ENCODE measurements around the gene PRODH. TPM values are rescaled to one million over a fixed set of nuclear protein-coding genes. Genes with fewer than 3 reads are reported as not detected.
"Not testable (repeated sequence)": the region's sequence is repeated elsewhere in the genome, so short reads cannot be mapped to it uniquely, and the experiment has no call there.

PRODH gene
- total RNA-seq, 1 donor from 2014 or later = 7.6 TPM

GRCh38 chr22:18968011-18968749 lies 32.1 kb upstream of the PRODH start:
- DNase-seq = peak; percentile 75

GRCh38 chr22:18967391-18968010 lies 31.4 kb upstream of the PRODH start:
- peak; percentile 49 for DNase-seq

- DNase-seq = no peak
Observed at GRCh38 chr22:18966748-18967147, 30.7 kb upstream of the PRODH start.

GRCh38 chr22:18965526-18966421 lies 29.7 kb upstream of the PRODH start:
- no peak for DNase-seq

- peak; percentile 38 for DNase-seq
Observed at GRCh38 chr22:18964501-18965265, 28.6 kb upstream of the PRODH start.

GRCh38 chr22:18964051-18964450 lies 28.0 kb upstream of the PRODH start:
- DNase-seq = not testable (repeated sequence)

- DNase-seq = no peak
Observed at GRCh38 chr22:18962308-18962635, 26.2 kb upstream of the PRODH start.

- not testable (repeated sequence) for DNase-seq
Observed at GRCh38 chr22:18961632-18962307, 25.7 kb upstream of the PRODH start.

- DNase-seq = not testable (repeated sequence)
Observed at GRCh38 chr22:18961201-18961600, 25.1 kb upstream of the PRODH start.

- DNase-seq = not testable (repeated sequence)
Observed at GRCh38 chr22:18960166-18960820, 24.2 kb upstream of the PRODH start.

- DNase-seq = not testable (repeated sequence)
Observed at GRCh38 chr22:18959741-18960140, 23.6 kb upstream of the PRODH start.

- not testable (repeated sequence) for DNase-seq
Observed at GRCh38 chr22:18959266-18959665, 23.2 kb upstream of the PRODH start.

GRCh38 chr22:18958738-18959137 lies 22.6 kb upstream of the PRODH start:
- DNase-seq = not testable (repeated sequence)

GRCh38 chr22:18958321-18958705 lies 22.2 kb upstream of the PRODH start:
- not testable (repeated sequence) for DNase-seq

- DNase-seq = not testable (repeated sequence)
Observed at GRCh38 chr22:18957621-18958320, 21.7 kb upstream of the PRODH start.

GRCh38 chr22:18956956-18957355 lies 20.9 kb upstream of the PRODH start:
- DNase-seq = not testable (repeated sequence)

- DNase-seq = not testable (repeated sequence)
Observed at GRCh38 chr22:18956121-18956895, 20.2 kb upstream of the PRODH start.

GRCh38 chr22:18955696-18956095 lies 19.6 kb upstream of the PRODH start:
- DNase-seq = no peak

GRCh38 chr22:18954990-18955571 lies 19.0 kb upstream of the PRODH start:
- DNase-seq = no peak

All from tongue (tissue), 2 donors.